GM12892 (cell line): ENCODE measurements around the gene STX19.

Experiments
- POLR2A ChIP-seq: IDR thresholded peaks from 2 replicates; pipeline ENCODE4 v1.6.1; 2011; ENCODE audit warnings: low read depth, low read length, control low read depth
- TAF1 ChIP-seq: IDR thresholded peaks from 2 replicates; pipeline ENCODE4 v1.6.1; 2011; ENCODE audit warnings: low read depth, mild to moderate bottlenecking, control low read depth, low read length, borderline replicate concordance

DNA sequence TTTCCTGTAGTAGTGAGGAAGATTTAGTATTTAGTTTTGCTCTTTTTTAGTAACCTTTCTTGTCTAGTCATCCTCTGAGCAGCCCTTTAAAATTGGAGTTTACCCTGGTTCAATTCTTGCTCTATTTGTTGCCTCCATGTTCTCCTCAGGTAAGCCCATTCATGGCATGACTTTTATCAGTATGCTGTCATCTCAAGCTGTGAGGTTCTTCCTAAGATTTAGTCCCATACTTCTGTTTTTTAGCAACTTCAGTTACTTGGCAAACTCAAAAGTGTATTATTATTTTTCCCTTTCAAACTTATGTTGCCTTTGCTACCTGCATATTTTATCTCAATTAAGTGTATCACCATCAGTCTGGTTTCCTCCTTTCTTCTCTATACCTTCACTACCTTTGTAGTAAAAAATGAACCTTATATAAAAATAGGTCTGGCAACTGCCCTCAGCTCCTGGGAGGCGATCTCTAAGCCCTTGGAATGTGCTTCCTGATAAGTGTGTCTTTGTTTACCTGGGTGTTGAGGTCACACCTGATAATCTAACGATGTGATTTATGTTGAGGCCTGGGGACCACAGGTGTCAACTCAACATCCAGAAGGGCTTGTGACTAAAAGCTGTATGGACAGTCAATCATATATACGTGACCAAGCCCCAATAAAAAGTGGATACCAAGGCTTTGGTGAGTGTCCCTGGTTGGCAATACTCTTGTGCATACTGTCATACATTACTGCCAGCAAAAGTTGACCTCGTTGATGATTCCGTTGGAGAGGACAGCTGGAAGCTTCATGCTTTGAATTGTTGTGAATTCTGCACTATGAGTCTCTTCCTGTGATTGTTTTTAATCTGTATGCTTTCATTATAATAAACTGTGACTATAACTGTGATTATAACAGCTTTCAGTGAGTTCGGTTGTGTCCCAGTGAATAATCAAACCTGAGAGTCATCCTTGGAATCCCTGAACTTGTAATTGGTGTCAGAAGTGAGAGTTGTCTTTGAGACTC lies 38.4 kb upstream of the STX19 start:
- TF ChIP-seq POLR2A, result no peak
- no peak for TF ChIP-seq TAF1
